ENCODE measurements around the gene ROR2.

The ROR2 gene

DNA sequence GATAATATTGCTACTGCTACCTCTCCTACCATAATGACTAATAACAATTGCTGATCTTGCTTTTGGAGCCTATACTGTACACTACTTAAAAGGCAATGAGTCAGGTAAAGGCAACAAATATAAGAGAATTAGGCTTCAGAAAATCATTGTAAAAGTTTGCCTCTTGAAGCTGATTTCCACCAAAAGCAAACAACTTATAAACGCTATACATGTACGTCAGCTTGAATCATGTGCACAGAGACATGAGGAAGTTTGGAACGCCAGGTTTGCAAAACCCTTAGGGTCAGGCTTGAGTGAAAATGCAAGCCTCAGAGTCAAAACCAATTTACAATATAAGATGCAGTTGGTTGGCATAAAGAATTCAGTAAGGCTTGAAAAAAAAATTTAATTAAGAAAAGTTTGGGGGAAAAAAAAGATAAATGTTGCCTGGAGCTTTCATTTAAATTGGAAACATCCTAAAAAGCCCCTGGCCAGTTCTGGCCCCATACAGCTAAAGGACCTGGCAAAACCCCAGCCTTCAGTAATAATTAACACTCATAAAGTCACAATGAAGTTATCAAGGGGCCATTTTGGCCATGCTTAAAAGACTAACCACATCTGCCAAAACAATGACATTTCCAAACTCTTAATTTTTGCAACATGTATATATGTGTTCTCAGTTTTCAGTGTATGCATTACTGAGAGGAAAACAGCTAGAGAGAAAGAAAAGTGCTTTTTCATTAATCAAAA is 345.4 kb downstream of the ROR2 start:
- DNase-seq: no peak

DNA sequence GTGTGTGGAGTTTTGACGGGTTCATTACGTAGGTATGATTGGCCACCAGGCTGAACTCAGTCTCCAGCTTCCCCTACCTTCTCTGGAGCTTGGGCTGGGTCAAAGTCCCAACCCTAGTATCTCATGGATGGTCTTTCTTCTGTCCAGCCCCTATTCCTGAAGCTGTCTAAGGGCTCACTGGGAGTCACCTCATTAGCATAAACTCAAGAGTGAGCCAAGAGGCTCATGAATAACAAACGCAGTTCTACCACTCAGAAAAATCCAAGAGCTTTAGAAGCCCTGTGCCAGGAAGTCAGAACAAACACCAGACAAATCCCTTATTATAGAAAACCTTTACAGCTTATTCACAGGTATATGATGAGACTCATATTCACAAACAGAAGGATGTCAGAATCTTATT is 346.1 kb downstream of the ROR2 start:
- no peak for DNase-seq

DNA sequence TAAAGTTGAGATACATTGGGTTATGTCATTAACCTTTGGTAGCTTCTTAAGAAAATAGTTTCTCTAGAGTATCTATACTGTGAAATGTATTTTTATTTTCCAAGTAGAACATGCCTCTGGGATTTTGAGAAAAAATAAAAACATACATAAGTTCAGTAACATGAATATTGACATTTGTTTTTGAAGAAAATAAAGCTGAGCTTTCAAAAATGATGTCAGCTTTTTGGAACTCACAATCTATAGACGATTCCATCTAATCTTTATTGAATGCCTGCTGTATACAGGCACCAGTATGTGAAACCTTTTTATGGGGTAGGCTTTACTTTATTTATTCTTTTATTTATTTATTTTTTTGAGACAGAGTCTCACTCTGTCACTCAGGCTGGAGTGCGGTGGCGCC is 350.5 kb downstream of the ROR2 start:
- no peak for DNase-seq

DNA sequence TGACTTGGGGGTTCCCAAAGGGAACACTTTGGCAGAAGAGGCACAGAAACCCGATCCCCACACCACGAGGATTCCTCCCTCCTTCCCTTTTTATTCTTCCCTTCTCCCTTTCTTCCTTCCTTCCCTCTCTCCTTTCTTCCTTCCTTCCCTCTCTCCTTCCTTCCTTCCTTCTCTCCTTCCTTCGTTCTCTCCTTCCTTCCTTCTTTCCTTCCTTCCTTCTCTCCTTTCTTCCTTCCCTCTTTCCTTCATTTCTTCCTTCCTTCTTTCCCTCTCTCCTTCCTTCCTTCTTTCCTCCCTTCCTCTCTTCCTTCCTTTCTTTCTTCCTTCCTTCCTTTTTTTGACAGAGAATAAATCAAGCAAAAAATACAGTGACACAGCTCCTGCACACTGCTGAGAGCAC is 358.4 kb downstream of the ROR2 start:
- no peak for DNase-seq

DNA sequence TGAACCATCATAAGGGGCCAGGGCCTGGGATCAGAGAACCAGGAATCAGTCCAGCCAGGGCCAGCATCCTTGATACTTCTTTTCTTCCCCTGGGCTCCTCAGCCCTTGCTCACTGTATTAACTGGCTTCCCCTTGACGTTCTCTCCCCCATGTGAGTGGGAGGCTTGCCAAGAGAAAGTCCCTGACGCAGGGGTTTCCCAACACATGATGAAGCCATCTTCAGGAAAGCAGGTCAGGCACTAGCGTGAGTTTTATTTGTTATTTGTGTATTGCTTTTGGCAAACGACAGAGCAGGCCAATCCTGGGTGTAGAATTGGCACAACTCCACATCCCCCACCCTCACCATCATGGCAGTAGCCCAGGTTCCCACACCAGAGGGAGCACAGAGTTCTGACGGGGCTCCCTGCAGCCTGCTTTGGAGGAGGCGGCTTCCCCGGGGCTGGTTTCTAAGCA is 360.9 kb downstream of the ROR2 start:
- no peak for DNase-seq

DNA sequence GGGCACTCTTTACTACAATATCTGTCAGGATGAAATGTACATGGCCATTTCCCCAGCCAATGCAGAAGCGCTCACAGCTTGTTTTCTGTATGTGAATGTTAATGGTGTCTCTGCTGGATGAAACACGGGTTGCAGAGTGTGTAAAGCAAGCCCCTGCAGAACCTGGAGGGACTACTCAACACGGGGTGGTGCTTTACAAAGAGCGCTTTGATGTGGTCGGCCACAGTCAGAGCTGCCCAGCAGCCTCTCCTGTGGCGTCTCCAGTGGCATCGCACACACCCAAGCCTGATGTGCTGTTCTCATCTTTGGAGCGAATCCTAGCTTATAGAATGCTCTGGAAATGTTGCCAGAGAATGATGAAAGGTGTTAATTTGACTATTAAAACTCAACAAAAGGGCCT is 363.7 kb downstream of the ROR2 start:
- no peak for DNase-seq

DNA sequence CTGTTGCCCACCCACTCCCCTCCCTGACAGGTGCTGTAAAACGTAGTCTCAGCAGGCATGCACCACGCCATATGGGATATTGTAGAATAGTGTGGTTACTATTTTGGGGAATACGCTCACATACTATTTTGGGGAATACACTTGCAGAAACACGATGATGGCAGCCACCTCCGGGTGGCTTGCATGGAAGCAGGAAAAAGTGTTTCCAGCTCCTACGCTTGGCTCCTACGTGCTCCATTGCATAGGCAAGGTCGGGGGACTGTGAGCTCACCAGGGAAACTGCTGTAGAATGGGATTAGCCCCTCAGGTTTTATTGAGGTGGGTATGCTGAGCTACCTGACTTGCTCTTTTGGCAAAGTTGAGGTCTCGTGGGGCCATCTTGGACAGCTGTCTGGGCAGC is 366.1 kb downstream of the ROR2 start:
- DNase-seq: no peak

DNA sequence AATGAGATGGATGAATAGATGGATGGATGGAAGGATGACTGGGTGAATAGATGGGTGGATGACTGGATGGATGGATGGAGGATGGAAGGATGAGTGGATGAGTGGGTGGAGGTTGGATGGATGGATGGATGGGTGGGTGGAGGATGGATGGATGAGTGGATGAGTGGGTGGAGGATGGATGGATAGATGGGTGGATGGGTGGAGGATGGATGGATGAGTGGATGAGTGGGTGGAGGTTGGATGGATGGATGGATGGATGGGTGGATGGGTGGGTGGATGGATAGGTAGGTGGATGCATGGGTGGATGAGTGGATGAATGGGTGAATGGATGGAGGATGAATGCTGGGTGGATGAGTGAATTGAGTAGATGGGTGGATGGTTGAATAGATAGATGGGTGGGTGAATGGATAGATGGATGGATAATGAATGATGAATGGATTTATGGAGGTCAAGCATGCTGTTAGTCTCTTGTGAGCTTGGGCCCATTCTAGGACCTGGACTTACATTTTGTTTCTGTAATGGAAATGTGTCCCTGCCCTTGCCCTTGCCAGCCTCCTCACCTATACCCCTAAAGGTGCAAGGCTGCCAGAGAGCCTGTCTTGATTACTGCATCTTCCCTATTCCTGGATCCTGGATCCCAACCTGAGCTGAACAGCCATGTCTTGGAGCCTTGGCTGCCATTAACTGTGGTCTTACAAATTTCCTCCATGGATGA is 366.7 kb downstream of the ROR2 start:
- DNase-seq: no peak

DNA sequence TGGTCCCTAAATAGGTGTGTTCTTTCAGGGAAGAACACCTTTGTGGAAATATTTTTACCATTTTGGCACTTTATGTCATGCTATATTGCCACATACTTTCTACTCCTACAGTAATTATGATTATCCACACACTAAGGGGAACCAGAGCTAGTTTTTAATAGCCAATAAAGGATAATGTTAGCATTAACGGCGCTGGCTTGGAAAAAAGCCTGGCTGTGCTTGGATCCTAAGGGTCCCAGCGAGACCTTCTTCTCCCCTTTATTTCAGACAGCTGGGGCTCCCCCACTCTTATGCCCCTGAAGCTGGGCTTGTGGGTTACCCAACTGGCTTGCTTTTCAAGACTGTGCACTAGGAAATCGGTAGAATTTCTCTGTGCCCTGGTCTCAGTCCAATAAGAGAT is 367.8 kb downstream of the ROR2 start:
- no peak for DNase-seq

DNA sequence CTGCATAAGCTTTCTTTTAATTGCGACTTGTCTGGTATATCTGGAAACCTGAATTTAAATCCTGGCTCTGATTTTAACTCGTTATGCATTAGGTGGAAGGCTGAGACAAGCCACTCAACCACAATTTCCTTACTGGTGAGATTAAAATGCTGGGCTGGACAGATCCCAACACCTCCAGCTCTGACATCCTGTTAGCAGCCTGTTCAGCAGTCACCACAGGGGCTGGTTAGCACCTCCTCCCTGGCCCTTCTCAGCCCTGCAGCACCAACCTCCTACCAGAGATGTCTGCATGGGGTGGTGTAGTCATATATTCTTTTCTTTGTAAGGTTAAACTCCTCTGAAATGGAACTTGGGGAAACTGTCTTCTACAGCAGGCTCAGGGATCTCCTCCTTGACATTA is 369.9 kb downstream of the ROR2 start:
- no peak for DNase-seq

DNA sequence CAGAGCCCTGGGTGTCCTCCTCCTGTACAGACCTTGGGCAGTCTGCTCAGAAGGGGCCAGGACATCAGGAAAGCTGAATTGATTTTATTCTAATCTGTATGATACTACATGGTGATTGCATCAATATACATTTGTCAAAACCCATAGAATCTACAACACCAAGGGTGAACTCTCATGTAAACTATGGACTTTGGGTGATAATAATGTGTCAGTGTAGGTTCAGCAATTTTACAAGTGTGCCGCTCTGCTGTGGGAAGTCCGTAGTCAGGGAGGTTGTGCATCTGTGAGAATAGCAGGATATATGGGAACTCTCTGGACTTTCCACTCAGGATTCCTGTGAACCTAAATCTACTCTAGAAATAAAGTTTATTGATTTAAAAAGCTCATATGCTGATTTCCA is 371.1 kb downstream of the ROR2 start:
- no peak for DNase-seq

DNA sequence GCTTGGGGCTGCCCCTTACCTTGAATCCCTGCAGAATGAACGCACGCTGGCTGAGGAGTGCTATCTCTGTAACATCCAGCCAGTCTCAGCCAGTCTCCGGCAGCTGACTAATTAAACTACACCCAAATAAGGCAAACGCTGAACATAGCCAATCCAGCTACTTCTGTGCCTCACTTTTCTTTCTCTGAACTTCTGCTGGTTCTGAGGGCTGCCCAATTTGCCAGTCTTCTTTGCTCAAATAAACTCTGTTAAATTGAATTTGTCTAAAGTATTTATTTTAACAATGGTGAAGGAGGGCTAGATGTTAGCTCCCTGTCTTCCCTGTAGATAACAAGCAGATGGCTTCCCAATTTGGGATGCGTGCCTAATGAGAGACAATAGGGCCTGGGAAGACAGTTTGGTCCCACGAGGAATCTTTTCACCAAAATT is 372.4 kb downstream of the ROR2 start:
- DNase-seq: no peak

DNA sequence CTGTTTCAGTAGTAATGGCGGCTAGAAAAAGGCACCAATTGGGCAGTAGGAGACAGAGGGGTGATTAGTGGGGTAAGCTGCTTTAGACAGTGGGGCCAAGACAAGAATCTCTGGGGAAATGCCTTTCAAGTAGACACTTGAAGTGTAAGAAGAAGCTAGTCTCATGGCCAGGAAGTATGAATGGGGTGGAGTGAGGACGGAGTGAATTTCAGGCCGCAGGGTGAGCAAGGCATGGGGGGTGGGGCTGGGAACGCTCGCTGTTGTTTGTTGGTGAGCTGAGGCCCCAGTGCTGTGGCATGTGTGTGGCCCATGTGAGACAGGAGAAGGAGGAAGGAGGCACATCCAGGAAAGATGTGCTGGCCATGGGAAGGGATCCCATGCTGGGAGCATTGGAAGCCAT is 377.2 kb downstream of the ROR2 start:
- DNase-seq: peak; percentile 31 to 45

DNA sequence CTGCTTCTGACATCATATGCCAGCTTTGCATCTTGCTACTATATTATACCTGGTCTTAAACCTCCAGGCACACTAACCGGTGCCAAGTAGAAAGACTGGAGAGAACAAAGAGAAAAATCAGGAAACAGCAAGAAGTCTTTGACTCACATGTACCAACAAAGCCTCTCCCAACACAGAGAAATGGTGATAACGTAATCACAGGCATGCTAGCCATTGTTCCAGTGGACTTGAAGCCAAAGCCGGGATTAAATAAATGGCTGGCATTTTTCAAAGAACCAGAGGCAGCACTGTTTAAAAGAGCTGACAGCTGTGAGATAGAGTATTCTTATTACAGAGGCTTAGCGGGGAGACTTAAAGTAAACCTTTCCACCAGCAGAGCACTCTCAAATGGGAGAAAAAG is 378.0 kb downstream of the ROR2 start:
- peak; percentile 40 to 87 for DNase-seq

DNA sequence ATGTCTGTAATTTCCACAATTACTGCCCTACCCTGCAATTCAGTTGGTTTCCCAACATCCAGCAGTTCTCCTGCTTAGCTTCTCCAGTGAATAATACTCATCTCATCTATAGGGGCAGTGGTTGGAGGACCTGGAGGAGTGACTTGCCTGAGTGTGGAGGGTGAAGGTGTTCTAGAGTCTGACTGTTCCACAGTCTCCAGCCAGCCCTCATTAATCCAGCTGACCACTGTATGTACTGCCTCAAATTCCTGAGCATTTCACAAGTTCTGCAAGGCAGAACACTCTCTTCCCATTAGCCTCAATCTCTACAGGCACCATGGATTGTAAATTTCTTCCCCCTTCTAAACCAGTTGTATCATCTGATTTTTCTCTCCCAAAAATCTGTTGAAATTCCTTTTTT is 379.0 kb downstream of the ROR2 start:
- DNase-seq: no peak

DNA sequence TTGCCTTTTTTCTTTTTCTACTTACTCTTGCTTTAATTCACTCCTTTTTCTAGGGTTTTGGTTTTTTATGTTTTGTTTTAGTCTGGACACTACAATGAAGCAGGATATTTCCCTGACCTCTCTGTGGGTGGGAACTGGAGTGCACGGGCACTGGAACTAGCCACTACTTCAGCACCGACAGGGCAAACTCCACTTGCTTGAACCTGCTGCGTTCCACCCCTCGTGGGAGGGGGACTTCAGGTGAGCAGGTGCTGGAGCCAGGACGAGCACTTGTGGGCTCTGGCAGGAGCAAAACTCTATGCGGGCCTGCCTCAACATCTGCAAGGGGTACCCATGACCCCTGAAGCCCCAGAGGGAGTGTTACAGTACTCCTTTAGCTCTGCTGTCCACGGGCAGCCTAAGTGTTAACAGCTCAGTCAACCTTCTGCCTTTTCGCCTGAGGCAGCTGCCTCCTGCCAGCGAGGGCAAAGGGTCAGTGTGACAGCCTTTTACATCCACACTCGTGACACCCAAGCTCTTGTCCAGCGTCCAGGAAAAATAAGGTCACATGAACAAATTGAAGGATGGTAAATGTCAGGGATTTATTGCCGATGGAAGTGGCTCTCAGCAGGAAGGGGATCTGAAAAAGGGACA is 382.3 kb downstream of the ROR2 start:
- no peak for DNase-seq

DNA sequence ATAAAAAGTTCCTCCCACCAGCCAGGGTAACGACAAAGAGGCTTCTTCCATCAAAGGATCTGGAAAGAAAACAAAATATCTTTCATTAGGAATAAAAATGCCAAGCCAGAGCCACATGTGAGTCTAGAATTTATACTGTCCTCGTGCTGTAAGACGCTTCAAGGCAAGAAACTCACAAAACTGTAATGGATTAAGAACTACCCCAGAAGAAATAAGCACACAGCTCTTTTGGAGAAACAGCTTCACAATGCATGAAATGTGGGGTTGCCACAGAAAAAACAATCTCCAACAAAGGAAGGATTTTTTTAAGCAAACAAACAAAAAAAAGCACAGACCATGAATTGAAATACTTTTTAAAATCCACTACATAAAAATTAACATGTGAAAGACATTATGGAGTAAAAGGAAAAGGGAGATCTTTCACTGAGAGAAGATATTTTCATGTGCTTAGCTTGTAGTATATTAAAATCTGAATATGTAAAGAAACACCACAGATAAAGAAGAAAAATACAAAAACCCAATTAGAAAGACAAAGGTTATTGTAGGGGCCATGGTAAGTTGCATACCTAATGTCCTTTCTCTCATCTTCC is 385.9 kb downstream of the ROR2 start:
- no peak for DNase-seq

DNA sequence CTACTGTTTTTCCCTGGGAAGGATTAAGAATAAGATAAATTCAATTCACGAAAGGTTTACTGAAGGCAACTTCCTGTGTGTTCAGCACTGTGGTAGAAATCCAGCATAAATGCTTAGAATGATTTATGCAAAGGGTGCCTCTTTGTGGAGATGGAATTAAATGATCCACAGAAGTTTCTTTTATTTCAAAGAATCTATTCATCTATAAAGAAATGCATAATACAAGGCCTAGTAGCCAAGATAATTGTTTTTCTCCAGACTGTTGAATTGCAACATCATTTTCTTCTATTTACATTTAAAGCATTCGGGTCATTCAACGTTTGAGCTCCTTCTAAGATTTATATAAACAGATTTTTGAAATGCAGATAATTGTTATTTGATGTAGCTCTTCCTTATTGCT is 387.6 kb downstream of the ROR2 start:
- DNase-seq: no peak

DNA sequence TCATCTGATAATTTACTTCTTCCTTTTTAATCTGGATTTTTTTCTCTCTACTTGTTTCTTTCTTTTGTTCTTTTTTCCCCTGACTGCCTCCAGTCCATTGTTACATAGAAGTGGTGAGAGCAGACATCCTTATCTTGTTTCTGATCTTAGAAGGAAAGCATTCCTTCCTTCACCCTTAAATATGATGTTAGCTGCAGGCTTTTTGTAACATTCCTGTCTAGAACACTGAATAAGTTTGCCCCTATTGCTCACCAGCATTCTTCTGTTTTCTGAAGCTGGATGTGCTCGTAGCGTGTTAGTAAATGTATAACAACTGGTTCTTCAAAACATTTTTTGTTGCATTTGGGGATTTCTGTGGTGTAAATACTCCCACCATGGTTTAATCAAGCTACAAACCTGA is 389.7 kb downstream of the ROR2 start:
- DNase-seq: no peak

DNA sequence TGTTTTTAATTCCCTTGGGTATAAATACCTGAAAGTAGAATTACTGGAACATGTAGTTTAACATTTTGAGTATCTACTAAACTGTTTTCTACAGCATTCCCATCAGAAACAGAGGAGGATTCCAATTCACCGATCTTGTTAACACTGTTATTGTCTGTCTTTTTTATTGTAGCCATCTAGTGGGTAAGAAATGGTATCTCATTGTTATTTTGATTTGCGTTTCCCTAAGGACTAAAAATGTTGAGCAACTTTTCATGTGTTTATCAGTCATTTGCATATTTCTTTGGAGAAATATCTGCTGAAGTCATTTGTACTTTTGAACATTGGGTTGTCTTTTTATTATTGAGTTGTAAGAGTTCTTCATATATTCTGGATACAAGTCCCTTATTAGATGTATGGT is 391.1 kb downstream of the ROR2 start:
- no peak for DNase-seq

DNA sequence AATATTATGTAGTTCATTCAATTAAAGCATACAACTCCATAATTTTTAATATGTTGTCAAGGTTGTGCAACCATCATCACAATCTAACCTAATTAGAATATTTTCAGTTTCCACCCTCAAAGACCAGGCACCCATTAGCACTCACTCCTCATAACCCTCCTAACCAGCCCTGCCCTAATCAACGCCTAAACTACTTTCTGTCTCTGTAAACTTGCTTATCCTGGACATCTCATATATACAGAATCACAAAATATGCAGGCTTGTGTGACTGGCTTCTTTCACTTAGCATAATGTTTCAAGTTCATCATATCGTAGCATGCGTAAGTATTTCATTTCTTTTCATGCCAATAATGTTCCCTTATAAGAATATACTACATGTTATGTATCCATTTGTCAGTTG is 391.6 kb downstream of the ROR2 start:
- no peak for DNase-seq

DNA sequence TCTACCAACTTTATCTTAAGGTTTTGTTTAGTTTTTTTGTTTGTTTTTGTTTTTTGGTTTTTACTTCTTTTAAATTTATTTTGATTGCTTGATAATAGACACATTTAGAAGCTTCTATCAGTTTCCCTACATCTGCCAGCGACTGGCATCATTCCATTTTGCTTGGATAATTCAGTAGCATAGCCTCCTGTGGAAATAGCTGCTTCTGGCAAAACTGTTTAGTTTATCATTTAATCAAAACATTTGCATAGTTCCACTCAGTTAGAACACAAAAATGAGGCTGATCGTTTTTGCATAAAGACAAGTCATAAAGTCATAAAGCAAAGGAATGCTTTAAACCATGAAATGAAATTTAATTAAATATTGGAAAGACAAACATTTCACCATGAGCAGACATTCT is 392.7 kb downstream of the ROR2 start:
- DNase-seq: no peak

DNA sequence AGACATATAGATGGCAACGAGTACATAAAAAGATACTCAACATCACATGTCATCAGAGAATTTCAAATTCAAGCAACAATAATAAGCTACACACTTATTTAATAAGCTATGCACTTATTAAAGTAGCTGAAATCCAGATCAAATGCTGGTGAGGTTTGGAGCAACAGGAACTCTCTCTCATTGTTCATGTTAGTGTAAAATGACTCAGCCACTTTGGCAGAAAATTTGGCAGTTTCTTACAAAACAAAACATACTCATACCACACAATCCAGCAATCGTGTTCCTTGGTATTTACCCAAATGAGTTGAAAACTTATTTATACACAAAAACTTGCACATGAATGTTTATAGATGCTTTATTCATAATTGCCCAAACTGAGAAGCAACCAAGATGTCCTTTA is 394.9 kb downstream of the ROR2 start:
- DNase-seq: no peak

DNA sequence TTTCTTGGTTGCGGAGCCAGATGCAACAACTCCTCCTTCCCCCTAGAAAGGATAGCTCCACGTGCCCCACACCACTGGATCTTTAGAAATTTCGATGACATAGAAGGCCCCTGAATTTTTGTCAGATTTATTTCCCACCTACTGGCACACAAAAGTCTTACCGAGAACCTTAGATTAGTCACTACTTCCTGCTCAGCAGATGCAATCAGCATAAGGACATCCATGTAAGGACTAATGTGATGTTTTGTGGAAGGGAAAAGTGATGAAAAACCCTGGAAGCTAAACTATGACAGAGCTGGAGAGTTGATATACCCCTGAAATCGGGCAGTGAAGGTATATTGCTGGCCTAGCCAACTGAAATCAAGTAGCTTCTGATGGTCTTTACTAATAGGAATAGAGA is 400.9 kb downstream of the ROR2 start:
- no peak for DNase-seq

All from NCI-H524 (cell line).